Thymus (tissue), 11 donors: ENCODE measurements around the gene AMN. TPM values are rescaled to one million over a fixed set of nuclear protein-coding genes. Genes with fewer than 3 reads are reported as not detected.

ENCODE experiments used
- DNase-seq, 9 donors: peaks; one replicate each; pipeline ENCODE4 v3.0.0-alpha.2; 2013; ENCODE audit warnings: low spot score in 9 of 9, low read depth in 6 of 9, missing footprints in 1 of 9
- H3K27ac ChIP-seq, 2 donors: one replicate each; pipeline ENCODE4 v1.5.1; 2013; ENCODE audit warnings: control low read depth in 1 of 2, low read depth in 1 of 2, low read length in 1 of 2, mild to moderate bottlenecking in 1 of 2, moderate library complexity in 1 of 2
- H3K27me3 ChIP-seq, 2 donors: one replicate each; pipeline ENCODE4 v1.5.1; 2013; ENCODE audit warnings: low read length in 1 of 2; ENCODE audit not compliant: control insufficient read depth in 2 of 2, insufficient read depth in 1 of 2
- H3K36me3 ChIP-seq, 2 donors: one replicate each; pipeline ENCODE4 v1.5.1; 2013; ENCODE audit warnings: low read length in 1 of 2, mild to moderate bottlenecking in 1 of 2, moderate library complexity in 1 of 2; ENCODE audit not compliant: control insufficient read depth in 2 of 2, insufficient read depth in 2 of 2
- H3K4me1 ChIP-seq, 2 donors: one replicate each; pipeline ENCODE4 v1.5.1; 2013; ENCODE audit warnings: low read length in 2 of 2; ENCODE audit not compliant: control insufficient read depth in 2 of 2, insufficient read depth in 2 of 2
- H3K4me3 ChIP-seq, 2 donors: one replicate each; pipeline ENCODE4 v1.5.1; 2013; ENCODE audit warnings: low read length in 2 of 2, control low read depth in 1 of 2, mild to moderate bottlenecking in 1 of 2
- H3K9me3 ChIP-seq, 2 donors: one replicate each; pipeline ENCODE4 v1.5.1; 2013; ENCODE audit warnings: low read length in 1 of 2, mild to moderate bottlenecking in 1 of 2; ENCODE audit not compliant: control insufficient read depth in 2 of 2, insufficient read depth in 1 of 2
- WGBS: extraction: QIAGEN DNeasy Blood & Tissue Kit; methylation state at CpG from one replicate; pipeline ENCODE4 v1.1.7; 2013; 5-methylcytosine and 5-hydroxymethylcytosine counted together
- polyA plus RNA-seq: library from polyadenylated mRNA; stranded (reverse); fragments of 200-250 nt; gene quantifications from one replicate; pipeline ENCODE4 v1.2.3, GENCODE V29; 2013
- total RNA-seq: library from RNA; stranded (reverse); fragments of 120-200 nt; gene quantifications from one replicate; pipeline ENCODE4 v1.2.4, GENCODE V29; 2013
- donor health status: healthy.

The AMN gene
- total and polyA plus RNA-seq, 2 donors, result 2.0 to 3.5 TPM

DNA sequence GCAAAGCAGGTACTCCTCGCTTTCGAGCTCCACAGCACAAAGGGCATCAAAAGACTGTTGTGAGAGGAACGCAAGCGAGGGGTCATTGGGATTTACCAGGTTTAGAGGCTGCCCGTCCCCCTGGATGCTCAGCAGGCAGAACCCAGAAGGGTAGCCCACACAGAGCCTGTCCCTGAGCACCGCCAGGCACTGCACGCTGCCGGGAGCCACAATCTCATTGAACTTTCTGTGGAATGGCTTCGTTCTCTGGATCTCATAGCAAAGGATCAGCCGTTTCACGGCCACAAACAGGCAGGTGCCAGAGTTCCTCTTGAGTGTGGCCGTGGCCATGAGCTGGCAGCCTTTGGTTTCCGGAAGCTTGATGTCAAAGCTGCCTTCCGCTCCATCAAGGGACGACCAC, 21.5 kb downstream of the AMN start:
- no peak overlapping the region for H3K27ac ChIP-seq
- DNase-seq, result no peak
- peaks cover 3 to 6% of the 10 kb centered on the region in 2 donors for H3K36me3 ChIP-seq
- H3K4me3 ChIP-seq, result no peak overlapping the region
- H3K4me1 ChIP-seq, result peaks cover 4 to 16% of the 10 kb centered on the region in 2 donors
- 97% methylated on average over 15 of the region's 15 CpGs for WGBS
- no peaks in the 10 kb centered on the region for H3K27me3 ChIP-seq
- H3K9me3 ChIP-seq, result no peaks in the 10 kb centered on the region

DNA sequence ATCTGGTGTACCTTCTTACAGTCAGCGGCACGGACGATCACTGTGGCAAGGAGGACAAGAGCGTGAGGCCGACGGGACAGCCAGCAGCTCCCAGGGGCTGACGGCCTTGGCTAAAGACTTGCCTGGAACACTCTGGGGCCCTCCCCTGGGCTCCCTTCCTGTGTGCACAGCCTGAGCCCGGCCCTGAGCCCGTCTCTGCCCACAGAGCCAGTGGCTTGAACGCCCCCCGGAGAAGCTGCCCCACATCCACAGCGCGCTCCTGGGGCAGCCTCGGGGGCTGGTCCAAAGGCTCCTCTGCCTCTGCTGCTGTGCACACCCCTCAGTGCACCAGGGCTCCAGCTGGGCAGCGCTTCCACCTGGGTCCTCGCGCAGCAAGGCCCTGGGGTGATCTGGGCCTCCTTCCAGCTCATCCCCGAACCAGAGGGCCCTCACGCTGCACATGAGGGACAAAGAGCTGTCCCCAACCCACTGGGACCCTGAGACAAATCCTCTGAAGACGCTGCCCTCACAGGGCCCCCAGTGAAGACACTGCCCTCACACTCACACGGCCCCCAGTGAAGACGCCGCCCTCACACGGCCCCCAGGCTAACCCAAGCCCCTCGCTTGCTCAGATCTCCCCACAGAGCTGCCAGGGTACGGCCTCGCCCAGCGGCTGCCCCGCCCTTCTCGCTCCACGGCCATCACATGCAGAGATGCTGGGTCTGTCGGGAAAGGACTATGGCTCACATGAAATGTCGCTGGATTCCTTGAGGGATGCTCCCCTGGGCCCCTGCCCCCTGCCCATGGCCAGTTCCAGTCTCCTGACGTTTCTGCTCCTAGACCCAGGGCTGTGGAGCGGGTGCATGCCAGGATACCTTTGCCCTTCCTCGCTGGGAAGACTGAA, 22.2 kb downstream of the AMN start:
- WGBS, result 96% methylated on average over 36 of the region's 36 CpGs
- peaks cover 3 to 6% of the 10 kb centered on the region in 2 donors for H3K36me3 ChIP-seq
- no peak for DNase-seq
- H3K4me3 ChIP-seq, result no peak overlapping the region
- H3K27me3 ChIP-seq, result no peaks in the 10 kb centered on the region
- H3K27ac ChIP-seq, result no peak overlapping the region
- no peaks in the 10 kb centered on the region for H3K9me3 ChIP-seq
- peaks cover 8 to 23% of the 10 kb centered on the region in 2 donors for H3K4me1 ChIP-seq

DNA sequence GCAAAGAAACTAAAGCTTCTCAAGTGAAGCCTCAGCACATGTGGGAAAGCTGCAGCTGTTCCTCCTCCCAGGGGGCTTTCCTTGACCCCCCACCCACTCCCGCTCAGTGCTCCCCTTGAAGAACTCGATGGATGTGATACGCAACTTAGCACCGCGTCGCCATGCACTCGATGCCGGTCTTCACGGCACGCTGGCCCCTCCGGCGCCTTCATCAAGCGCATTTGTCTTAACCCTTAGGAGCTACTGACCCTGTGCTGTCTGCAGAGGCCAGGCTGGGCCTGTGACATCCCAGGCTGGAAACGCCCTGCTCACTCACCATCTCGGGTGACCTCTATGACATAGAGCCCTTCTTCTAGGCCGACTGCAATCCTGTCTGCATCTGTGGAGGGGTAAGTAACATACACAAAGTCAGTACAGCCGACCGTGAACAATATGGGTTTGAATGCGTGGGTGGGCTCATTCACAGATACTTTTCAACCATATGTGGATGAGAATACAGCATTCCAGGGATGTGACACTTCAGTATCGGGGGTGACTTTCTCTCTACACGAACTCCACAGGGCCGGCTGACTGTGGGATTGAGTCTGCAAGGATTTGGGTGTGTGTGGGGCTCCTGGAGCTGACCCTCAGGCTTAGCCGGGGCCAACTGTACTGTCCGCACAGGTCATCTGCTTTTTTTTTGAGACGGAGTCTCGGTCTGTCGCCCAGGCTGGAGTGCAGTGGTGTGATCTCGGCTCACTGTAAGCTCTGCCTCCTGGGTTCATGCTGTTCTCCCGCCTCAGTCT, 23.1 kb downstream of the AMN start:
- peaks cover 12 to 27% of the 10 kb centered on the region in 2 donors for H3K4me1 ChIP-seq
- no peak overlapping the region for H3K27ac ChIP-seq
- DNase-seq, result no peak
- no peak overlapping the region for H3K4me3 ChIP-seq
- WGBS, result 97% methylated on average over 29 of the region's 29 CpGs
- H3K27me3 ChIP-seq, result no peaks in the 10 kb centered on the region
- no peaks in the 10 kb centered on the region for H3K9me3 ChIP-seq
- peaks cover 3 to 6% of the 10 kb centered on the region in 2 donors for H3K36me3 ChIP-seq

DNA sequence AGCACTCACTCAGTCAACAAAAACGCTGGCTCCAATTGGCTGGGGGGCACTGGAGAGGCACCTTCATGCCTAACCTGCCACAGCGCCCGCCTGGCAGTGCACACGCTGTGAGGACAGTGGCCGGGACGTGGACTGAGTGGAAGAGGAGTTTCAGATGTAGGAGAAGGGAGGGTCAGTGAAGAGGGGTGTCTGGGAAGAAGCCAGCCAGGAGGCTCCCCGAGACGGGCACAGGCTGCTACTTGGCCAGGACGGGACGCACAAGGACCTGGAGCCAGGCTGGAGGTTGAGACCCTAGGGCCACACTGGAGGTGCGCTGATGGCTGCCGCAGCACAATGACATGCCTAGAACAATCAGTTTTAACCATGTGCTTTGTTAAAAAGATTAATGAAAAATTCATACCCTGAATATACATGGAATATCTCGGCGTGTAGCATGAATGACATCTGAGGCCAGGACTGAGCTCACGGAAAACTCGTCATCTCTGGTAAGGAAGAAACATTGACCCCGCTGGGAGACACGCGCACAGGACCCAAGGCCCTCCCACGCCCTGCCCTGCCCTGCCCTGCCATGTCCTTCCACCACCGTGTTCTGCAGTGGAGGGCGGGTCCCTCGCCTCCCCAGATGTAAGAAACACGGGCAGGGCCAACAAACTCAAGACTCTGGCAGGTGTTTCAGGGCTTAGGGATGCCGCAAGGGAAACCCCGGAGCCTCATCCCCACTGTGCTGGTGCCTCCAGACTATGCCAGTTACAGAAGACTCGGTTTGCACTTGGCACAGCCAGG, 25.0 kb downstream of the AMN start:
- Histone ChIP-seq H3K36me3 (peaks cover 0 to 6% of the 10 kb centered on the region in 2 donors), H3K4me1 (peaks cover 12 to 27% of the 10 kb centered on the region in 2 donors), H3K27me3 (no peaks in the 10 kb centered on the region), H3K4me3 (no peak overlapping the region), H3K9me3 (no peaks in the 10 kb centered on the region), H3K27ac (no peak overlapping the region)
- WGBS, result 97% methylated on average over 27 of the region's 27 CpGs
- DNase-seq, result no peak

DNA sequence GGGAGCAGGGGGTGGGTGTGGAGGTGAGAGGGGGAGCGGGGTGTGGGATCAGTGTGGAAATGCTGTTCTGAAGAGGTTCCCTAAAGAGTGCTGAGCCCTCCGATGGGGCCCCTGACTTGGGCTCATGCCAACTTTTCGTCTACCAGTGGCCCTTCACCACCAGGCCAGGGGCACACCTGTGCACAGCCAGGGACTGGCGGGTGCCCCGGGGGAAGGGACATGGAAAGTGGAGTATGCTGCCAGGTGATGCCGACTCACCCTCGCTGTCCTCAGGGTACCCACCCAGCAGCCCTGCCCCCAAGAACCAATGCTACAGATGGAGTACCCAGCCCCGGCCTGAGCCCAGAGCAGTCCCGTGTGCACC, 26.2 kb downstream of the AMN start:
- Histone ChIP-seq H3K4me3 (no peak overlapping the region), H3K4me1 (peaks cover 12 to 35% of the 10 kb centered on the region in 2 donors), H3K36me3 (peaks cover 0 to 4% of the 10 kb centered on the region in 2 donors), H3K27ac (peak overlapping the region; percentile 85 to 87), H3K9me3 (no peaks in the 10 kb centered on the region), H3K27me3 (no peaks in the 10 kb centered on the region)
- 31% methylated on average over 9 of the region's 9 CpGs for WGBS
- DNase-seq, result peak in 1 of 9 donors; percentile 21

DNA sequence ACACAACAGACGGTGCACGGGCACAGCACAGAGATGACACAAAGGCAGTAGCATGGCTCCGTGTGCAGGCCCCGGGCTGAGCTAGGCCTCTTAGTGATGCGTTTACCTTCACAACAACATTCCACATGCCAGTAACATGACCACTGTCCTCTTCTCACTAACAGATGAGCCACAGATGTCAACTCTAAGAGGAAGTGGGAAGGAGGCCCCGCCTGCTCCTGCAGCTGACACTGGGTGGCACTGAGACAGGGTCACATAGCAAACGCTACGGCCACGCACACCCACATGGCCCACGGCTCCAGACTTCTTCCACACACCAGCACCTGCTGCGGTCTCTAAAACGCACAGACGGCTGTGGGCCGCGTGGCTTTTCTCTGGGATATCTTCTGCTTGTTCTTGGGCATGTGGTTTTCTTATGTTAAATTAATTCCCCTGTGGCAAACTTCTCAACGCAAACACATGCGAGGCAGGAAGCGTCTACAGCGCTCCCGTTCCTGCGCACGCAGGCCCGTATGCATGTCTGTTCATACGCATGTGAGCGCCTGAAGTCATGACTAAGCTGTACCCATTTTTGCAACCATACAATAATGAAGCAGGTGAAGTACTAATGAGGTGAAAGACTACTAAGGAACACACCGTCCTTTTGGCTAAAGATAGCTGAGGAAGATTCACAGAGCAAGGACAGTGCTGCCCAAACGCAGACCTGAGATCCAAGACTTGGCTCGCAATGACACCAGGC, 26.8 kb downstream of the AMN start:
- 18% methylated on average over 28 of the region's 28 CpGs for WGBS
- Histone ChIP-seq H3K9me3 (no peaks in the 10 kb centered on the region), H3K27ac (peak overlapping the region; percentile 85 to 87), H3K4me1 (peaks cover 12 to 35% of the 10 kb centered on the region in 2 donors), H3K4me3 (peak overlapping the region in 1 of 2 donors; percentile 8), H3K36me3 (peaks cover 0 to 4% of the 10 kb centered on the region in 2 donors), H3K27me3 (no peaks in the 10 kb centered on the region)
- peak; percentile 44 to 86 (median 60) for DNase-seq

DNA sequence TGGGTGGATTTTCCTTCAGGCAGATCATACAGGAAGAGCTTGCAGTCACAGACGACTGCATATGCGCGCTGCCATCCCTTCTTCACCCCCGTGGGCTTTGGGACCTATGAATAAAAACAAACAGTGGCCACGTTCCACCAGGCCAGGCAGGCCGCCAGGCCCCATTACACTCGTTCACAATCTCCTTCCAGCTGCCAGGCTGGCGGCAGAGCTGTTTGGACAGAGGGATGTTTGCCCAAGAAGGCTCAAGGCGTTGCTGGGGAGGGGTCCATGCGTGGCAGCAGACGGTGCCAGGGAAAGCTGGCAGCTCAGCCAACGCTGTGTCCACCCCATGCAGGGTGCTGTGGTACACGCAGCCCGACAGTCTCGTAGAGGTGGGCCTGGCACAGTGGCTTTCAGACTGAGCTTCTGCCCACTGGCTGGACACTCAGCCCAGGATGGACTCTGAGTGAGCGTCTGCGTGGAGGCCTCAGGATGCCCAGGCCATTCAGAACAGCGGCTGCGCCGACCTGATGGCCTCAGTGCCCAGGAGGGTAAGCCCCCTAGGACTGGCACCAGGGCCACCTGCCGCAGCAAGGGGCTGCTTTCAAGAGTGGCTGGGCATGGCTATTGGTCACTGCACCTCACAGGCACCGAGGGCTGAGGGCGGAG, 27.5 kb downstream of the AMN start:
- Histone ChIP-seq H3K27ac (peak overlapping the region; percentile 25 to 85), H3K4me1 (peaks cover 12 to 35% of the 10 kb centered on the region in 2 donors), H3K27me3 (no peaks in the 10 kb centered on the region), H3K9me3 (no peaks in the 10 kb centered on the region), H3K36me3 (peaks cover 0 to 4% of the 10 kb centered on the region in 2 donors), H3K4me3 (no peak overlapping the region)
- no peak for DNase-seq
- WGBS, result 95% methylated on average over 23 of the region's 23 CpGs

DNA sequence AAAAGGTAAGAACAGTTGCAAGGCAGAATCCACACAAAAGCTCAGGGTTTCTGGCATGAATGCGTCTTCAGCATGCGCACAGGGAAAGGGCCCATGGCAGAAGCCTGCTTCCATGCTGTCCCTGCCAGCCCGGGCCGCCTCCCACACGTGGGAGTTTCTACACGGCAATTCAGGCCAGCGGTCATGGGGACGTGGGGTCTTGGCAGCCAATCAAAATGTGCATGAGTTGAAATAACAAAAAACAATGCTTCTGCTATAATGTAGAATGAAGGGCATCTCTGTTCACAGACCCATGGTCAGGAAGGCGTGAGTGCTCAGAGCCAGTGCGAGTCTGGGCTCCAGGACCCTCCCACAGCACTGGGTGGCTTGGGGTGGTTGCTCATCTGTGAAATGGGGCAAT, 28.6 kb downstream of the AMN start:
- Histone ChIP-seq H3K27ac (no peak overlapping the region), H3K4me1 (peaks cover 12 to 35% of the 10 kb centered on the region in 2 donors), H3K9me3 (no peaks in the 10 kb centered on the region), H3K36me3 (no peaks in the 10 kb centered on the region), H3K27me3 (no peaks in the 10 kb centered on the region), H3K4me3 (no peak overlapping the region)
- no peak for DNase-seq
- 97% methylated on average over 10 of the region's 10 CpGs for WGBS
